Mammary epithelial cell (primary cell): ENCODE data around the gene PTPN13.

Source experiments
- EZH2 ChIP-seq: IDR thresholded peaks from 2 replicates; pipeline ENCODE4 v1.6.1; 2012; ENCODE audit warnings: low read length, inconsistent platforms, borderline replicate concordance
- TF ChIP-seq, protein P1 (sequence below), 2 donors: IDR thresholded peaks in 1 of 2; conservative IDR thresholded peaks in 1 of 2; 2 replicates each; pipeline ENCODE4 v1.5.1; 2011 to 2012; ENCODE audit warnings: inconsistent platforms in 2 of 2, low read length in 2 of 2, mild to moderate bottlenecking in 2 of 2, control low read depth in 1 of 2, low read depth in 1 of 2; ENCODE audit not compliant: insufficient read depth in 1 of 2; ENCODE audit errors: extremely low read depth in 1 of 2

DNA sequence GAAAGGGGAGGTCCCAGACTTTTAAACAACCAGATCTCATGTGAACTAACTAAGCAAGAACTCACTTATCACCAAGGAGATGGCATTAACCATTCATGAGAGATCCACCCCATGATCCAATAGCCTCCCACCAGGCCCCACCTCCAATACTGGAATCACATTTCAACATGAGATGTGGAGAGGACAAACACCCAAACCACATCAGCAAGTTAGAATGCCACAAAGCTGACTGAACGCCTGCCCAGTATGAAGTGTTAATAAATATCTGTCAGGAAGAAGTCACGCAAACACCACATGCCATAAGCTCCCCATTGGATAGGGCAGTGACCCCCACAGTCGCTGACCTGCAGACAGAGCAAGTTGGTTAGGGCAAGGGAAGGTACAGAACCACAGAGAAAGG lies 240.8 kb downstream of the PTPN13 start:
- TF ChIP-seq, protein P1, sequence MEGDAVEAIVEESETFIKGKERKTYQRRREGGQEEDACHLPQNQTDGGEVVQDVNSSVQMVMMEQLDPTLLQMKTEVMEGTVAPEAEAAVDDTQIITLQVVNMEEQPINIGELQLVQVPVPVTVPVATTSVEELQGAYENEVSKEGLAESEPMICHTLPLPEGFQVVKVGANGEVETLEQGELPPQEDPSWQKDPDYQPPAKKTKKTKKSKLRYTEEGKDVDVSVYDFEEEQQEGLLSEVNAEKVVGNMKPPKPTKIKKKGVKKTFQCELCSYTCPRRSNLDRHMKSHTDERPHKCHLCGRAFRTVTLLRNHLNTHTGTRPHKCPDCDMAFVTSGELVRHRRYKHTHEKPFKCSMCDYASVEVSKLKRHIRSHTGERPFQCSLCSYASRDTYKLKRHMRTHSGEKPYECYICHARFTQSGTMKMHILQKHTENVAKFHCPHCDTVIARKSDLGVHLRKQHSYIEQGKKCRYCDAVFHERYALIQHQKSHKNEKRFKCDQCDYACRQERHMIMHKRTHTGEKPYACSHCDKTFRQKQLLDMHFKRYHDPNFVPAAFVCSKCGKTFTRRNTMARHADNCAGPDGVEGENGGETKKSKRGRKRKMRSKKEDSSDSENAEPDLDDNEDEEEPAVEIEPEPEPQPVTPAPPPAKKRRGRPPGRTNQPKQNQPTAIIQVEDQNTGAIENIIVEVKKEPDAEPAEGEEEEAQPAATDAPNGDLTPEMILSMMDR (conservative IDR thresholded peaks at IDR 0.05 in 1 of 2, IDR thresholded peaks at IDR 0.05 in 1 of 2; ENCODE audit: extremely low read depth in 1 of 2, insufficient read depth in 1 of 2, low read depth in 1 of 2, low read length in 2 of 2): no peak
- no peak for TF ChIP-seq EZH2
